Neural progenitor cell (in vitro differentiated cells): Measurements from ENCODE around the gene HSDL2.

ENCODE experiments used
- CTCF ChIP-seq: fragments of 200-600 bp; sonication (generic); IDR thresholded peaks from 2 replicates; pipeline ENCODE4 v1.5.1; 2017; ENCODE audit warnings: antibody characterized with exemption, mild to moderate bottlenecking
- EZH2 ChIP-seq: fragments of 200-600 bp; sonication (generic); IDR thresholded peaks from 2 replicates; pipeline ENCODE4 v1.6.1; 2017; ENCODE audit warnings: antibody characterized with exemption, mild to moderate bottlenecking, moderate library complexity

DNA sequence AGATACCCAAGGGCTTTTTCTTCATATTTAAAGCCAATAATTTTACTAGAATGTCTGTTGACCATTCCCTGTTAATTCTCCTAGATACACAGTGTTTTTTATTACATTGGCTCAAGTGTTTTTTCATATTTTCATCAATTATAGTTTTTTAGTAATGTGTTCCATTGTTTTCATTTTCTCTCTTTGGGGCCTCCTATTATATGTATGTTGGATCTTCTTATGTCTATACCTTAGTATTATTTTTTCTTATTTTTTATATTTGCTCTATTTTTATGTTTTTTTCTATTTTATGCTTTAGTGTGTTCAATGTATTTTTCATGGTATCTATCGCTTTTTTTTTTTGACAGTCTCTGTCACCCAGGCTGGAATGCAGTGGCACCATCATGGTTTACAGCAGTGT, 114.2 kb downstream of the HSDL2 start:
- TF ChIP-seq CTCF (no peak), EZH2 (no peak)
